ENCODE results near the gene MECP2. TPM values are rescaled to one million over a fixed set of nuclear protein-coding genes. Genes with fewer than 3 reads are reported as not detected.

MECP2 gene
- total RNA-seq, 1 experiment from 2014 or later, result 37.3 TPM

- peak; percentile 35 for DNase-seq
- peaks cover 3% of the 10 kb centered on the region; the same call in 1 of the 2 replicates for H3K36me3 ChIP-seq
- no peak overlapping the region for H3K4me3 ChIP-seq
- no peaks in the 10 kb centered on the region for H3K9me3 ChIP-seq
- H3K27me3 ChIP-seq, result no peaks in the 10 kb centered on the region
These were observed 46.2 kb downstream of the MECP2 start for GRCh38 chrX:154051201-154051810.

- Histone ChIP-seq H3K4me3 (no peak overlapping the region), H3K36me3 (peaks cover 3% of the 10 kb centered on the region; the same call in 1 of the 2 replicates), H3K27me3 (no peaks in the 10 kb centered on the region), H3K9me3 (no peaks in the 10 kb centered on the region)
- no peak for DNase-seq
These were observed 47.4 kb downstream of the MECP2 start for GRCh38 chrX:154050113-154050495.

DNA sequence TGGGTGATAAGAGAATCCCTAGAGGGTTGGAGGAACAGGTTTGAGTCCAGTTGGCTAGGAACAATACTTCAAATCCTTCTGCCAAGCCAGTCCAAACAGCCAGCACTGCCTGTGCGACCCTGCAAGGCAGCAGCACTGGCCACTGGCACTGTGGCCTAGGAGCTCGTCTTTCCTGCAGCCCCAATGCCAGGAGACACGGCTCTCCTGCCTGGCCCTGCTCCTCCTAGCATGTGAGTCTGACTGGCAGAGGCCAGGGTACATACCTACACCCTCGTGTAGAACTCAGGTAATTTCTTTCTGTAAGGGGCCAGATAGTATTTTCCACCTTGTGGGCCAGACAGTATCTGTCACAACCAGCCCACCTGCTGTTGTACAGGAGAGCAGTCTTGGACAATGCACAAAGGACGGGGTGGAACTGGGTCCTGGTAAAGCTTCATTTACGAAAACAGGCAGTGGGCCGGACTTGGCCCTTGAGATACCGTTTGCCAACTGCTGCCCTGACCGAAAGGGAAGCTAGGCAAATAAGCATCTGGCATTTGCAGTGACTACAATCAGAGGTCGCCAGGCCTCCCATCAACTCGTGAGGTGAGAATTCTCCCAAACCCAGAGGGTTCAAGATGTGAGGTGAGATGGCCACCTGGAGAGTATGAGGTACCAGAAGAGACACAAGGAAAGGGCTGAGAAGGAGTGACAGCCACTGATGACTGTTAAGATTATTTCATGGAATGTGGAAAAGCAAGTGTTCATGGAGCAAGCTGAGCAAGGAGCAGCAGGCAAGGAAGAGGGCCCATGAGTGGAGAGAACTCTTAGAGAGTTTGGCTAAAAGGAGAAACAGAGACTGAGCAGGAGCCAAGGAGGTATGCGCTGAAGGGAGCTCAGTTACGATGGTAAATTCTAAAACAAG is 48.1 kb downstream of the MECP2 start:
- Histone ChIP-seq H3K27me3 (no peaks in the 10 kb centered on the region), H3K4me3 (no peak overlapping the region), H3K36me3 (peaks cover 5% of the 10 kb centered on the region), H3K9me3 (no peaks in the 10 kb centered on the region)
- DNase-seq, result no peak

DNA sequence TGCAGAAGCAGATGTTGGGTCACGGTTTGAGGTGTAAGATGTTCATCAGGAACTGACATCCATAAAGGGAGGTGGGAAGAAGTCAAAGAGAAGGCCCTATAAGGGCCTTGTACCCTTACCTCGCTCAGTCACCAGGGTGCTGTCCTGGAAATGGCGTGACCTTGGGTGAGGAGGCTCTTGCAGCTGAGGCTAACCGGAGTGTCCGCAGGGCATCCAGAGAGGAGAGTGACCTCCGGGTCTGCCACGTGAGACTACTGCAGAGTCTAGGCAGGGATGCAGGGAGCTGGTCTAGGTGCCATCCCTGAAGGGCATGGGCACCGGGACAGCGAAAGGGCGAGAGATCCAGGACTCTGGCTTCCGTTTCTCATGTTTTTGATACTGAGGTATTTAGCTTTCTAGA is 49.1 kb downstream of the MECP2 start:
- Histone ChIP-seq H3K27me3 (no peaks in the 10 kb centered on the region), H3K9me3 (no peaks in the 10 kb centered on the region), H3K36me3 (peaks cover 5% of the 10 kb centered on the region), H3K4me3 (no peak overlapping the region)
- DNase-seq, result no peak

- H3K27me3 ChIP-seq, result no peaks in the 10 kb centered on the region
- H3K4me3 ChIP-seq, result no peak overlapping the region
- H3K36me3 ChIP-seq, result peaks cover 5% of the 10 kb centered on the region
- DNase-seq, result no peak
- no peaks in the 10 kb centered on the region for H3K9me3 ChIP-seq
These were observed 50.4 kb downstream of the MECP2 start for GRCh38 chrX:154046940-154047610.

DNA sequence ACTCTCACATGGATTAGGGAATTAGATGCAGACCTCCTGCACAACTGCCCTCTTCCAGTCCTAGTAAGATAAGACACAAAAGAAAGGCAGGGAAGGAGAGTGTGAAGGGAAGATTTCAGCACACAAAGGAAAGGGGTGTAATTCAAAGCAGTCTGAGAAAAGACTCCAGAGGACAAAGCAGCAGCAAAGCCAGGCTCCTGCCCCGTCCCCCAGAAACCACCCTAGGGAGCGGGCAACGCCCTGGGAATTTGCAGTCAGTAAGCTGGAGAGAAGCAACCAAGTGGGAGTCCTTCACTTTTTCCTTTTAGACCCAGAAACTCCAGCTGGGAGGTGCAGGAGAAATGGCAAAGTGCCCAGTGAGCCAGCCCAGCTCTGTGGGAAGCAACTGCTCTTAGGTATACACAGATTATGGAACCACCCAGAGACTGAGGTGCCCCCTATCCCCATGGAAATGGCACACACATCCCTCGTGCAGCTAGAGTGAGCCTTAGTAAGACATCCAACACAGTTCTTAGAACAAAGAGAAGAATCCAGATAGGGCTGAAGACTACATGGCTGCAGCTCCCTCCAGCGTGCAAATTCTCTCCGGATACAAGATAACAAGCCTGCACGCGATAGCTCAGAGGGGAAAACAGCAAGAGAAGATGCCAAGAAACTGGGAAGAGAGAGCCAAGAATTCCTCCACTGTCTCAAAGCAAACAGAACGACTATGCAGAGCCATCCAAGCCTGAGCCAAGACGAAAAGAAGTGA is 51.3 kb downstream of the MECP2 start:
- DNase-seq, result peak; percentile 59
- Histone ChIP-seq H3K4me3 (no peak overlapping the region), H3K9me3 (no peaks in the 10 kb centered on the region)

DNA sequence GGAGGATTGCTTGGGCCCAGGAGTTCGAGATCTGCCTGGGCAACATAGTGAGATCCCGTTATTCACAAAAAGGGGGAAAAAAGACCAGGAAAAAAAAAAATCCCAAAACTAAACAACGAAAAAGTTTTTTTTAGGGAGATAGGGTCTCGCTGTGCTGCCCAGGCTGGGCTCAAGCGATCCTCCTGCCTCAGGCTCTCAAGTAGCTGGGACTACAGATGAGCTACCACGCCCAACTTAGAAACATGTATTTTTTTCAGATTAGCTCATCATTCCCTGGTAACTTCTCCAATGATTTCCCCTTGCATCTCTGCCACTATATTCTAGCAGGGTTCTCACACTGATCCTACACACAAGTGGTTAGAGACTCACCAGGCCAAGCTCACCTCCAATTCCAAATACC is 53.4 kb downstream of the MECP2 start:
- Histone ChIP-seq H3K4me3 (no peak overlapping the region), H3K9me3 (no peaks in the 10 kb centered on the region), H3K27me3 (no peaks in the 10 kb centered on the region), H3K36me3 (peaks cover 5% of the 10 kb centered on the region)
- DNase-seq, result no peak

More for the DNA sequence above, 51.3 kb downstream of the MECP2 start:
- peaks cover 5% of the 10 kb centered on the region for H3K36me3 ChIP-seq
- H3K27me3 ChIP-seq, result no peaks in the 10 kb centered on the region

DNA sequence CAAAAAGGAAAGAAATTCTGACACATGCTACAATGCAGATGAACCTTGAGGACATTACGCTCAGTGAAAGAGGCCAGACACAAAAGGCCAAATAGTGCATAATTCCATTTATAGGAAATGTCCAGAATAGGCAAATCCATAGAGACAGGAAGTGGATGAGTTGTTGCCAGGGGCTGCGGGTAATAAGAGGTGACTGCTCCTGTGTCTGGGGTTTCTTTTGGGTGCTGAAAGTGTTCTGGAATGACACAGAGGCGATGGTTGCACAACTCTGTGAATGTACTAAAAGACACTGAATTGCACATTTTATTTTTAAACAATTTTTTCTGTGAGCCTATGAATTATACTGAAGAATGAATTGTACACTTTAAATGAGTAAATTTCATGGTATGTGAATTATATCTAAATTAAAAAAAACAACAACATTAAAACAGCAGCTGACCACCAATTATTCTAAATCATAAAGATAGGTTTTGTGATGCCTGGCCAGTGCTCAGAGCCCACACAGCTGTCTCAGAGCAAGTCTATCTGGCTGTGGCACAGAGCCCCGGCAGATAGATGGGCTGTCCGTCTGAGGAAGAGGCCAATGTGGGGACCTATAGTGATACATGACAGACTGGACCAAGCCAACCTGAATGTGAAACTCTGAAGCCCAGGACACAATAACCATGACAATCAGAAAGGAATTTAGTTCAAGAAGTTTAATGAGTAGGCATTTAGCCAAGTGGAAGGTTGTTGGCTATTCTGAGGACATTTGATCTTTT is 54.3 kb downstream of the MECP2 start:
- Histone ChIP-seq H3K4me3 (no peak overlapping the region), H3K9me3 (no peaks in the 10 kb centered on the region), H3K36me3 (peaks cover 5% of the 10 kb centered on the region), H3K27me3 (no peaks in the 10 kb centered on the region)
- no peak for DNase-seq

- no peak for DNase-seq
- H3K36me3 ChIP-seq, result peaks cover 2% of the 10 kb centered on the region
- H3K4me3 ChIP-seq, result no peak overlapping the region
- H3K9me3 ChIP-seq, result no peaks in the 10 kb centered on the region
- H3K27me3 ChIP-seq, result no peaks in the 10 kb centered on the region
These were observed 56.7 kb downstream of the MECP2 start for GRCh38 chrX:154040863-154041262.

DNA sequence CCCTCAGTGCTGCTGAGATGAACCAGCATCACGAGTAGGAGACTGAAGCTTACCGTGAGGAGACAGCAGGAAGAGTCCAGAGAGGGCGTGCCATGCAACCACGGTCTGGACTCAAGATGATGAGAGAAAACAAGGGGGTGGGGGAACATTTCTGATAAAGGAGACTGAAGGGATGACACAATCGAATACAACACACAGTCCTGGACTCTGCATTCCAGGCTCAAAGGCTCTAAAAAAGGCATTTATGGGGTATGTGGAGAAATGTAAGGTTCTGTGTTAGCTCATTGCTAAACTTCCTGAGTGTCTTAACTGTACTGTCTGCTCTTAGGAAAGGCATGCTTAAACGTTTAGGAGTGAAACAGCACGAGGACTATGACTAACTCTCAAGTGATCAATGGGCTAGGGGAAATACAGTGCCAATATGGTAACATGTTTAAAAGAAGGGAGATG is 57.2 kb downstream of the MECP2 start:
- no peak overlapping the region for H3K4me3 ChIP-seq

GRCh38 chrX:154039577-154039976 is 57.9 kb downstream of the MECP2 start:
- Histone ChIP-seq H3K36me3 (peaks cover 1% of the 10 kb centered on the region), H3K27me3 (no peaks in the 10 kb centered on the region), H3K9me3 (no peaks in the 10 kb centered on the region), H3K4me3 (no peak overlapping the region)
- DNase-seq, result no peak

More for the DNA sequence above, 57.2 kb downstream of the MECP2 start:
- Histone ChIP-seq H3K36me3 (peaks cover 2% of the 10 kb centered on the region), H3K9me3 (no peaks in the 10 kb centered on the region), H3K27me3 (no peaks in the 10 kb centered on the region)
- peak; percentile 28 for DNase-seq

- no peak for DNase-seq
- no peak overlapping the region for H3K4me3 ChIP-seq
- H3K36me3 ChIP-seq, result no peaks in the 10 kb centered on the region; the same call in 1 of the 2 replicates
- H3K27me3 ChIP-seq, result no peaks in the 10 kb centered on the region
- H3K9me3 ChIP-seq, result no peaks in the 10 kb centered on the region
These were observed 58.9 kb downstream of the MECP2 start for GRCh38 chrX:154038656-154039055.

DNA sequence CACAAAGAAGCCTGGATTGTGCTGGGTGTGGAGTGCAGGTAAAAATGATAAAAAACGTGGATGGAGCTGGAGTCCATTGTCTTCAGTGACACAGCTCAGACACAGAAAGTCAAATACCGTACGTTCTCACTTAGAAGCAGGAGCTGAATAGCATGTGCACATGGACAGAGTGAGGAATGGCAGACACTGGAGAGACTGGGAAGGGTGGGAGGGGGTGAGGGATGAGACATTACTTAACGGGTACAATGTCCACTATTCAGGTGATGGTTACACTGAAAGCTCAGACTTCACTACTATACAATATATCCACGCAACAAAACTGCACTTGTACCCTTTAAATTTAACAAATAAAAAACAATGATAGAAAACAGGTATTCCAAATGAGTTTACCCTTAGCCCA is 59.8 kb downstream of the MECP2 start:
- Histone ChIP-seq H3K4me3 (no peak overlapping the region), H3K9me3 (no peaks in the 10 kb centered on the region), H3K27me3 (no peaks in the 10 kb centered on the region), H3K36me3 (no peaks in the 10 kb centered on the region; the same call in 1 of the 2 replicates)
- DNase-seq, result no peak

GRCh38 chrX:154036513-154036912 is 61.0 kb downstream of the MECP2 start:
- no peaks in the 10 kb centered on the region for H3K9me3 ChIP-seq
- H3K27me3 ChIP-seq, result no peaks in the 10 kb centered on the region

DNA sequence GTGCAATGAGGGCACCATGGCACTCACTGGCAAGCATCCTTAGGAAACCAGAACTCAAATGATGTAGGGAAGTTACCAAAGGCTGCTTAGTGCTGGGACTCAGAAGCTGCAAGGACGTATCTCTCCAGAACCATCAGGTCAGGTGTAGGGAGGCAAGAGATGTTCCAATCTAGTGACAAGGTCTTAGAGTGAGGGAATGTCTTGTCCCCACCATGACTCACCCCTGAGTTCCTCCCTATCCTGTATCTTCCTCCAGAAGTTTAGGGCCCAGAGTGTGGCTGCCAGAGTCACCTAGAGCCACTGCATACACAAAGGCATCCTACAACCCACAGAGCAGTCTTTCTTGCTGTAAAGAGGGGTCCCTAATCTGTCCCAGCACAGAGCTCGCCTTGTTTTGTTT is 63.7 kb downstream of the MECP2 start:
- Histone ChIP-seq H3K4me3 (no peak overlapping the region), H3K9me3 (no peaks in the 10 kb centered on the region), H3K36me3 (no peaks in the 10 kb centered on the region; the same call in 1 of the 2 replicates), H3K27me3 (no peaks in the 10 kb centered on the region)
- no peak for DNase-seq

More at GRCh38 chrX:154036513-154036912, 61.0 kb downstream of the MECP2 start:
- no peaks in the 10 kb centered on the region; the same call in 1 of the 2 replicates for H3K36me3 ChIP-seq
- no peak overlapping the region for H3K4me3 ChIP-seq
- DNase-seq, result no peak

DNA sequence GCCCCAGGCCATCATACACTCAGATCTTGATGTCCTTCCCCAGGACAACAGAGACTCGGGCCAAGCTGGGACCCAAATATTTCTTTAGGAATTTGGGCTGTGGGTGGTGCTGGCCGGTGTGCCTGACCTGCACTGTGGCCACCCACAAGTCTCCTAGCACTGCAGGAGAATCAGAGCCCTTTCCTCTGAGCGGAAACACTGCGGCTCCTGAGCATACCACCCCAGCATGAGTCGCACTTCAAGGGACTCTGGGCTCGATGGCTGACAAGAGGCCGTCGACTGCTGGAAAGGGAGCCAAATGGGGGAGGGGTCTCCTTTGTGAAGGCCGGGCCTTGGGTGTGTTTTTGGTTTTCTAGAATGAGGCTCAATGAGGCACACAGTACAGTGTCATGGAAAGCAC is 64.9 kb downstream of the MECP2 start:
- H3K9me3 ChIP-seq, result no peaks in the 10 kb centered on the region
- no peak for DNase-seq

More for the DNA sequence above, 64.9 kb downstream of the MECP2 start:
- Histone ChIP-seq H3K4me3 (no peak overlapping the region), H3K27me3 (no peaks in the 10 kb centered on the region), H3K36me3 (peaks cover 4% of the 10 kb centered on the region)
